A673 (cell line): ENCODE data around the gene GINS1. TPM values are rescaled to one million over a fixed set of nuclear protein-coding genes. Genes with fewer than 3 reads are reported as not detected.

Experiments
- BruUV-seq: library from RNA; stranded (reverse); fragments of 400-500 nt; replicated peaks from 2 replicates; lab custom pipeline; 2021; lab: Mats Ljungman, UMichigan
- CTCF ChIA-PET: fragments of 300-600 bp; sonication (Branson Sonifier 250); formaldehyde crosslinking; loops from one replicate; lab custom pipeline; 2022; ENCODE audit warnings: antibody characterized with exemption; lab: Charles Lee
- POLR2A ChIA-PET: fragments of 300-600 bp; sonication (Branson Sonifier 250); formaldehyde crosslinking; loops from one replicate; lab custom pipeline; 2022; ENCODE audit warnings: antibody characterized with exemption; ENCODE audit not compliant: low non-redundant PET; lab: Charles Lee
- DNase-seq: peaks from one replicate; pipeline ENCODE4 v3.0.0-alpha.2; 2015; ENCODE audit warnings: low spot score
- H3K27ac ChIP-seq: fragments of 200-600 bp; sonication (generic); 2 replicates; pipeline ENCODE4 v1.5.1; 2016; ENCODE audit warnings: mixed run types, low read depth, mild to moderate bottlenecking, mixed read lengths, antibody characterized with exemption, low read length; ENCODE audit not compliant: poor library complexity, severe bottlenecking
- H3K27me3 ChIP-seq: fragments of 200-600 bp; sonication (generic); replicated peaks from 2 replicates; pipeline ENCODE4 v1.6.1; 2017; ENCODE audit warnings: mixed run types, low read depth, mild to moderate bottlenecking, mixed read lengths, antibody characterized with exemption, low read length; ENCODE audit not compliant: insufficient read depth, poor library complexity
- H3K36me3 ChIP-seq: fragments of 200-600 bp; sonication (generic); 2 replicates; pipeline ENCODE4 v1.6.1; 2016; ENCODE audit warnings: mixed run types, mild to moderate bottlenecking, mixed read lengths, antibody characterized with exemption, low read length; ENCODE audit not compliant: insufficient read depth, poor library complexity, severe bottlenecking
- H3K4me1 ChIP-seq: fragments of 200-600 bp; sonication (generic); 2 replicates; pipeline ENCODE4 v1.6.1; 2017; ENCODE audit warnings: mixed run types, mild to moderate bottlenecking, mixed read lengths, antibody characterized with exemption, low read length; ENCODE audit not compliant: insufficient read depth, poor library complexity, severe bottlenecking
- H3K4me3 ChIP-seq: fragments of 200-600 bp; sonication (generic); 2 replicates; pipeline ENCODE4 v1.5.1; 2016; ENCODE audit warnings: low read depth, mixed run types, mild to moderate bottlenecking, mixed read lengths, low read length; ENCODE audit not compliant: poor library complexity, severe bottlenecking
- H3K9me3 ChIP-seq: fragments of 200-600 bp; sonication (generic); 2 replicates; pipeline ENCODE4 v1.6.1; 2016; ENCODE audit warnings: mixed run types, low read depth, mild to moderate bottlenecking, mixed read lengths, antibody characterized with exemption, low read length; ENCODE audit not compliant: poor library complexity, severe bottlenecking
- CTCF ChIP-seq: fragments of 300-800, 200-600 bp; sonication (generic); conservative IDR thresholded peaks from 2 replicates; pipeline ENCODE4 v1.5.1; 2017; ENCODE audit warnings: low read depth, mild to moderate bottlenecking, antibody characterized with exemption, low read length, moderate library complexity, mixed read lengths
- EZH2 ChIP-seq: fragments of 200-600 bp; sonication (generic); IDR thresholded peaks from 2 replicates; pipeline ENCODE4 v1.6.1; 2017; ENCODE audit warnings: borderline replicate concordance, low read depth, mild to moderate bottlenecking, mixed read lengths, antibody characterized with exemption, low read length; ENCODE audit not compliant: poor library complexity, severe bottlenecking
- intact Hi-C: fragments of 100-400 bp; cut with micrococcal nuclease; formaldehyde crosslinking; loops from one replicate; pipeline ENCODE4 v1.10.0; 2022; ENCODE audit not compliant: unreplicated experiment
- total RNA-seq: library from RNA; stranded (reverse); gene quantifications from 2 replicates; pipeline ENCODE4 v1.2.3, GENCODE V29; 2021

GINS1 gene
- total RNA-seq, 1 experiment from 2014 or later = 62.6 TPM

GRCh38 chr20:25402583-25402982, 4.9 kb upstream of the GINS1 start:
- TF ChIP-seq EZH2 (no peak), CTCF (no peak)
- Histone ChIP-seq H3K4me3 (no peak overlapping the region), H3K27me3 (no peaks in the 10 kb centered on the region), H3K4me1 (no peaks in the 10 kb centered on the region), H3K9me3 (peaks cover 5% of the 10 kb centered on the region), H3K27ac (no peak overlapping the region), H3K36me3 (no peaks in the 10 kb centered on the region)
- intact Hi-C loops = no loop called here
- BruUV-seq = no TSS peak
- POLR2A ChIA-PET = no interaction called here
- CTCF ChIA-PET = no interaction called here
- DNase-seq = no peak

- Histone ChIP-seq H3K27me3 (no peaks in the 10 kb centered on the region), H3K27ac (peak overlapping the region; percentile 91), H3K4me3 (peak overlapping the region; percentile 81), H3K36me3 (peaks cover 7% of the 10 kb centered on the region), H3K4me1 (peaks cover 8% of the 10 kb centered on the region), H3K9me3 (no peaks in the 10 kb centered on the region)
- no TSS peak for BruUV-seq
- TF ChIP-seq EZH2 = no peak
- TF ChIP-seq CTCF = no peak
- no peak for DNase-seq
- intact Hi-C loops = no loop called here
- POLR2A ChIA-PET = interaction anchor here (0.6 kb wide), 1 partner anchor 315 kb away, joined by 4 read pairs; no protein-coding TSS in a partner anchor
- CTCF ChIA-PET = interaction anchor here (1.0 to 1.6 kb wide), 2 partner anchors 9 to 414 kb away, joined by 3 to 4 read pairs; no protein-coding TSS in a partner anchor
Measured at GRCh38 chr20:25408170-25408547, 686 bp downstream of the GINS1 start.

GRCh38 chr20:25408890-25409289, 1.4 kb downstream of the GINS1 start:
- intact Hi-C loops = no loop called here
- CTCF ChIA-PET = interaction anchor here (1.0 kb wide), 1 partner anchor 10 kb away, joined by 3 read pairs; no protein-coding TSS in a partner anchor

More at GRCh38 chr20:25408890-25409289, 1.4 kb downstream of the GINS1 start:
- no peak for DNase-seq
- Histone ChIP-seq H3K9me3 (no peaks in the 10 kb centered on the region), H3K4me3 (peak overlapping the region; percentile 81), H3K27ac (peak overlapping the region; percentile 91), H3K36me3 (peaks cover 11% of the 10 kb centered on the region), H3K4me1 (peaks cover 8% of the 10 kb centered on the region), H3K27me3 (no peaks in the 10 kb centered on the region)
- no peak for TF ChIP-seq CTCF
- no peak for TF ChIP-seq EZH2
- no TSS peak for BruUV-seq
- POLR2A ChIA-PET = interaction anchor here (0.6 kb wide), 1 partner anchor 316 kb away, joined by 4 read pairs; no protein-coding TSS in a partner anchor
